GM10847 (cell line): ENCODE results near the gene OR10H5.

Source experiments
- POLR2A ChIP-seq: IDR thresholded peaks from 2 replicates; pipeline ENCODE4 v1.6.1; 2011; ENCODE audit not compliant: insufficient read length; ENCODE audit errors: extremely low read depth

Gene OR10H5

DNA sequence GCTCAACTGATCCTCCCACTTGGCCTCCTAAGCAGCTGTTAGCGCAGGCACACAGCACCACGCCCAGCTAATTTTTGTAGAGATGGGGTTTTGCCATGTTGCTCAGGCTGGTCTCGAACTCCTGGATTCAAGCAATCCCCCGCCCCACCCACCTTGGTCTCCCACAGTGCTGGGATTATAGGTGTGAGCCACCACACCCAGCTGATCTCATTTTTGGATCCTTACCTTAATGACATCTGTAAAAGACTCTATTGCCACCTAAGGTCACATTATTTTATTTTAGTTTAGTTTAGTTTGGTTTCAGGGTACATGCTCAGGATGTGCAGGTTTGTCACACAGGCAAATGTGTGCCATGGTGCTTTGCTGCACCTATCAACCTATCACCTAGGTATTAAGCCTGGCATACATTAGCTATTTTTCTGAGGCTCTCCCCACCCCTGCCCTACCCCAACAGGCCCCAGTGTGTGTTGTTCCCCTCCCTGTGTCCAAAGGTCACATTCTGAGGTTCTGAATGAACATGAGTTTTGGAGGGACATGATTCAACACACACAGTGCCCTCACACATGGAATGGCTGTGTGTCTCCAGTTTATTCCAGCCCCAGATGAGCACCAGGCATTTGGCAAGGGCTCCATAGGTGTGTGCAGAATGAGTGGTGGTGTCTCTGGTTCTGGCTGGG, 1.3 kb downstream of the OR10H5 start:
- TF ChIP-seq POLR2A, result no peak

DNA sequence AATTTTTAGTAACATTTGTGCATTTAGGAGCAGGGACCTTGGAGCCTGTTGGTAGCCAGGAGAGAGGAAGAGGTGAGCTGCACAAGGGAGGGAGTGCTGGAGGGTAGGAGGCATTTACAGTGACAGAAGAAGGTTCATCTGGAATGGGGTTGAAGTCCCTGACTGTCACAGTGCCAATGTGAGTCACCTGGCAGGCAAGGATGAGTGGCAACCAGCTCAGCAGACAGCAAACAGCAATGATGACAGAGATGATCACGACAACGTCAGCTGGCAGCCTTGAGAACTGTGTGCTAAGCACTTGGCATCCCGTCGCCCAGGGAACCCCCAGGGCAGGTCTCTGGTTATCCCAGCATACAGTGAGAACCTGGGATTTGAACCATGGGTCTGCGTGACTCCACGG, 2.6 kb downstream of the OR10H5 start:
- no peak for TF ChIP-seq POLR2A

DNA sequence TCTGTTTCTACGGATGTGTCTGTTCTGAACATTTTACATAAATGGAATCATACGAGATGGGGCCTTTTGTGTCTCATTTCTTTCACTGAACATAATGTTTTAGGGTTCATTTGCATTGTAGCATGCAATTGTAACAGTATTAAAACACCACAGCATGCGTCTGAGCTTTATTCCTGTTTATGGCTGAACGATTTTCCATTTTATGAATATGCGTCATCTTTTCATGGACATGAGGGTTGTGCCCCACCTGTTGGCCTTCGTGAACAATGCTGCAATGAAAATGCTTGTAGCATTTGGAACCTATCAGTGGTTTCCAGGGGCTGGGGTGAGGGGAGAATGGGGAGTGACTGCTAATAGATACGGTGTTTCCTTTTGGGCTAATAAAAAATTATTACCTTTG, 22.9 kb downstream of the OR10H5 start:
- TF ChIP-seq POLR2A, result no peak

DNA sequence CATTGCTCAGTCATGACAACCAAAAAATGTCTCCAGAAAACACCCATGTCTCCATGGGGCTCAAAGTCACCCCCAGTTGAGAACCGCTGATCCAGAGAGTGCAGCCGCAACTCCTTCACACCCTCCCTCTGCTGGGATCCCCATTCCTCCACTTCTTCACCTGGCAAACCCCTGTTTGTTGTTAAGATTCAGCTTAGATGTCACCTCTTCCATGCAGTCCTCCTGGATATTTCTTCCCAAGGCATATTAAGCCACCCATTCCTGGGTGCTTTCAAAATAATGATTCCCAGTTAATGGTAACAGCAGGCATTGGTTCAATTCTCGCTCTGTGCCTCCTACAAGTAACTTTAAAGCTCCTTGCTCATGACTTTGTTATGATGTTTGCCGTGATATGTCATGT, 24.0 kb downstream of the OR10H5 start:
- no peak for TF ChIP-seq POLR2A

DNA sequence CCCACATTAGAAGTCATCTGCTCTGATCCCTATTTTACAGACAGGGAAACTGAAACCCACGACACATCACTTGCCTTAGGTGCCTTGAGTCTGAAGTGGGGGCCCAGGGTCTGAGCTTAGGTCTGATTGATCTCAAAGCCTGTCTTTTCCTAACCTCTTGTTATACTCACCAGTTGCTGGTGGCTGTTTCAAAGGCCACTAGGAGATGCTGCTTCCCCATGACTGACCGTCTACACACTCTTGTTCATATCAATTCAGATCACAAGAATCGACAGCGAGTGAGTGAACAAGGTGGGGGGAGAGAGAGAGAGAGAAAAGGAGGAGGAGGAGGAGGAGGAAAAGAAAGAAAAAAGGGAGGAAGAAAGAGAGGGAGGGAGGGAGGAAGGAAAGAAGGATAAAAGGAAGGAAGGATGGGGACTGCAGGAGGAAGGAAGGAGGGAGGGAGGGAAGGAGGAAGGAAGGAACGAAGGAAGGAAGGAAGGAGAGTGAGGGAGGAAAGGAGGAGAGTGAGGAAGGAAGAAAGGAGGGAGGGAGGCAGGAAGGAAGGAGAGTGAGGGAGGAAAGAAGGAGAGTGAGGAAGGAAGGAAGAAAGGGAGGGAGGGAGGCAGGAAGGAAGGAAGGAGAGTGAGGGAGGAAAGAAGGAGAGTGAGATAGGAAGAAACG, 24.7 kb downstream of the OR10H5 start:
- TF ChIP-seq POLR2A, result no peak

DNA sequence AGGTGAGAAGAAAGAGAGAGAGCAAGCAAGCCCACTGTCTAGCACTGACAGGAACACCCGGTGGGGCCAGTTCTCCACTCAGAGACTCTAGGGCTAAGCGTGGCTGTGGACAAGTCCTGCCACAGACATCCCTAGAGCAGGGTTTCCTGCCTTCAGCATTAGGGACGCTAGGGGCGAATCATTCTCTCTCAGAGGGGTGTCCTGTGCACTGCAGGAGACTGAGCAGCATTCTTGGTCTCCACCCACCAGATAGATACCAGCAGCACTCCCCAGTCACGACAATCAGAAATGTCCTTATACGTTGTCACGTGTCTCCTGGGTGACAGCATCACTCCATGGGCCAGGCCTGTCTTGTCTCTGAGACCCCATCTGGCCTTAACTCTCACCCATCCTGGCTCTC, 26.5 kb downstream of the OR10H5 start:
- TF ChIP-seq POLR2A, result no peak

DNA sequence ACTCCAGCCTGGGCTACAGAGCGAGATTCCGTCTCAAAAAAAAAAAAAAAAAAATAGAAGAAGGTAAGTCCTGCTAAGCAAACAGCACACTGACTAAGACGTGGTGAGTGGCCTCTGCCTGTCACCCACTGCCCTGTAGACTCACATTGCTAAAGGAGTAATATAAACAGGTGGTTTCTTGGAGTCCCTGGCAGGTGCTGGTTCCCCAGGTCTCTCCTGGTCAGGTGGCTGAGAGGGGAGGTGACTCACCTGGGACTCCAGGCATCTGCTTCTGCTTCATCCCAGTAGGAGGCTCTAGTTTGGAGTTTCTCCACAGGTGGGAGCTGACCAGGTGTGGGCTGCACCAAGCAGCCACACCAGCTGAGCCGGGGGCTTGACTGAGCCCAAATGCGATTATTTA, 27.8 kb downstream of the OR10H5 start, which contains the start of gene OR10H1:
Gene OR10H1, minus strand, starts transcription at position 359 of the 400 bp plus-strand sequence. CDS start 7,627 bp downstream, outside the sequence.
- TF ChIP-seq POLR2A, result no peak

DNA sequence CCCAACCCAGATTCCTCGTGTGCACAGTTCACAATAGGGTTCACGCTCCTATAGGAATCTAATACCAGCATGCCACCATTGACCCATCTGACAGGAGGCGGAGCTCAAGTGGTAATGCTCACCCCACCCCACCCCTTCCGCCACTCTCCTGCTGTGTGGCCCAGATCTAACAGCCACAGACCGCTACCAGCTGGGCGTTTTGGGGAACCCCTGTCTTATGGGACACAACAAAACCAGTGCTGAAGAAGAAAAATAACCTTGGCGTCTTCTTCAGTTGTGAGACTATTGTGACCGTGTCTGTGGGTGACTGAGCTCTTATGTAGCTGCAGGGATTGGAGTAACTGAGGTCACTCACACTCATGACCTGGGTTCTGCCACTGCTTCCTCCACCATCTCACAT, 33.2 kb downstream of the OR10H5 start:
- no peak for TF ChIP-seq POLR2A

DNA sequence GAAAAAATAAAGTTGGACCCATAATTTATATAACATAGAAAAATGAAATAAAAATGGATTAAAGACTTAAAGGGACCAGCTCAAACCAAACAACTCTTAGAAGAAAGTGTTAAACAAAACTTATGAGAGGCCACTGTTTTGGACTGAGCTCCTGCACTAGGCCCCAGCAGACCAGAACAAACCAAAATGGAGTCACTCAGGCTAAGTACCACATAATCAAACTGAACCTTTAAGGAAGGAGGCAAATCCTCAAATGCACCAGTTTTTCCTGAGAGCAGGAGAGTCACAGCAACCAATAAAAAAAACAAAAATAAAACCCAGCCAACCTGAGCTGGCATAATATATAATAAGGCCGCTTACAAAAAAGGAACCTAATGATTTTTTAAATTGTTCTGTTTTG, 38.3 kb downstream of the OR10H5 start:
- no peak for TF ChIP-seq POLR2A

DNA sequence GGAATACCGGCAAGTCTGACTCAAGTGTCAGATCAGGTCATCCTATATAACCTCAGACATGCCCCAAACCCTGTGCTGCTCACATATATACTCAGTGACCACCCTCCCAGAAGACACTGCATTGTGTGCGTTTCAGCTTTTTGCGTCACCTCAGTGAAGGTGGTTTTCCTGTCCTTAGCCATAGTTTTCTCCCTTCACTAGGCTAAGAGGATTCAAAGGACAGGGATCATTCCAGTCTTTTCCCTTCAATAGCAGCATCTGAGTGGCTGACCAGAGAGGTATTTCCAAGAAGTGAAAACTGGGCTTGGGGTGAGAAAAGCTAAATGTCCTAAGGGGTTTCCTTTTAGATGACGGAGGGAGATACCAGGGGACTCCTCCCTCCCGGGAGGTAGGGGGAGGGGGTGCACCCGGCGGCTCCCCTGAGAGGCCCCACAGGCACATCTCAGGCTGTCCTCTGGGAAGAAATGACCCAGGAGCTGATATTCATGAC, 40.7 kb downstream of the OR10H5 start:
- TF ChIP-seq POLR2A, result no peak

DNA sequence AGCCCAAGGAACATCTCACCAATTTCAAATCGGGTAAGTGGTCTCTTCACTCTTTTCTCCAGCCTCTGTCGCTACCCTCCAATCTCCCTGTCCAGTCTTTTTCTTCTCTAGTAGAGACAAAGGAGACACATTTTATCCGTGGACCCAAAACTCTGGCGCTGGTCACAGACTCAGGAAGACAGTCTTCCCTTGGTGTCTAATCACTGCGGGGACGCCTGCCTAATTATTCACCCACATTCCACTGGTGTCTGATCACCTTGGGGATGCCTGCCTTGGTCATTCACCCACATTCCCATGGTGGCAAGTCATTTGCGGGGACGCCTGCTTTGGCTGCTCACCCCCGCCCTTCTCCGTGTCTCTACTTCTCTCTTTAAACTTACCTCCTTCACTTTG, 41.8 kb downstream of the OR10H5 start:
- TF ChIP-seq POLR2A, result no peak

DNA sequence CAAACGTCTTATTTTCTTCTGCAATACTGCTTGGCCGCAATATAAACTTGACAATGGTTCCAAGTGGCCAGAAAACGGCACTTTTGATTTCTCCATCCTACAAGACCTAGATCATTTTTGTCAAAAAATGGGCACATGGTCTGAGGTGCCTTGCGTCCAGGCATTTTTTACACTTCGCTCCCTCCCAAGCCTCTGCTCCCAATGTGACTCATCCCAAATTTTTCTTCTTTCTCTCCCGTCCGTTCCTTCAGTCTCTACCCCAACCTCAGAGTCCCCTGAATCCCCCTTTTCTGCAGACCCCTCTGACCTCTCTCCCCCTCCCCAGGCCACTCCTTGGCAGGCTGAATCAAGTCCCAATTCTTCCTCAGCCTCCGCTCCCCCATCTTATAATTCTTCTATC, 42.3 kb downstream of the OR10H5 start:
- TF ChIP-seq POLR2A, result no peak

DNA sequence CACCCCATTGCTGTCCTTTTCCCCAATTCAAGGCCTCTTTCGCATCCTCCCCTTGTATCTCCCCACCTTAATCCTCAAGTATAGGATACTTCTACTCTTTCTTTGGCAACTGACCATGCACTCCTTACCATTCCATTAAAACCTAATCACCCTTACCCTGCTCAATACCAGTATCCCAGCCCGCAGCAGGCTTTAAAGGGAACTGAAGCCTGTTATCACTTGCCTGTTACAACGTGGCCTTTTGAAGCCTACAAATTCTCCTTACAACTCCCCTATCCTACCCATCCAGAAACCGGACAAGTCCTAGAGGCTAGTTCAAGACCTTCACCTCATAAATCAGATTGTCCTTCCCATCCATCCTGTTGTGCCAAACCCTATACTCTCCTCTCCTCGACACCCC, 44.2 kb downstream of the OR10H5 start:
- TF ChIP-seq POLR2A, result no peak

DNA sequence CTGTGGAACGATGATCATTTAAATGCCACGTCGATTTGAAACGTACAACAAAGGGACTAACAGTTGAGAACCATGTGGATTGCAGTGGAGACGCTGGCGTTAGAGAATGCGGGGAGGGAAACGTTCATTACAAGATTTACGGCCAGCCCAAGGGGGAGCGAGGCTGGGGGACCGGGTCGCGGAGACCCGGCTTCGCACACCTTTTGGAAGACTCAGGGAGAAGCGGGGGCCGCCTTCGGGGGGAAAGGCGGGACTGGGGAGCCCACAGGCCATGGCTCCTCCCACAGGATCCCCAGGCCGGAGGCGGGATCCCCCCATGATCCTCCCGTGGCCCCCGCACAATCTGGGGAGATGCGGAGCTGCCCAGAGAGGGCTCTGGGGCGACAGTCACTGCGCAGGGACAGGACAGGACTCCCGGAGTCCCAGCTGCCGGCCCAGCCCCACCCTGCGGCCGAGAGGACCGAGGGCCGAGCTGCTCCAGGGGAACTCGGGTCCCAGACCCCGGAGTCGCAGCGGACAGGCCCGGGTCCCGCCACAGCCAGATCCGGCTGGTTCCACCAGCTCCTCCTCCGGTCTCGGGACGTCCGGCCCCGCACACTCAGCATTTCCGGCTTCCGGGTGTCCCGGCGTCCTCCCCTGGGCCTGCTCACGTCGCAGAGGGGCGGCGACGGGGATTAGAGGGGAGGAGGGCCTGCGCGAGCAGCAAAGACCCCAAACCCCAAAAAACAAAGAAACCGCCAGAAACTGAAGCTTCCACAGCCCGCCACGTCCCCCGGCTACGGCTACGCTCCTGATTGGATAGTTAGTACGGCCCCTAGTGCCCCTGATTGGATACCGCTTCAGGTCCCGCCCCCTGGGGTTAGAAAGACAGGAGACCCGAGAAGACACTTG, 49.1 kb downstream of the OR10H5 start:
- peak; percentile 73 for TF ChIP-seq POLR2A

DNA sequence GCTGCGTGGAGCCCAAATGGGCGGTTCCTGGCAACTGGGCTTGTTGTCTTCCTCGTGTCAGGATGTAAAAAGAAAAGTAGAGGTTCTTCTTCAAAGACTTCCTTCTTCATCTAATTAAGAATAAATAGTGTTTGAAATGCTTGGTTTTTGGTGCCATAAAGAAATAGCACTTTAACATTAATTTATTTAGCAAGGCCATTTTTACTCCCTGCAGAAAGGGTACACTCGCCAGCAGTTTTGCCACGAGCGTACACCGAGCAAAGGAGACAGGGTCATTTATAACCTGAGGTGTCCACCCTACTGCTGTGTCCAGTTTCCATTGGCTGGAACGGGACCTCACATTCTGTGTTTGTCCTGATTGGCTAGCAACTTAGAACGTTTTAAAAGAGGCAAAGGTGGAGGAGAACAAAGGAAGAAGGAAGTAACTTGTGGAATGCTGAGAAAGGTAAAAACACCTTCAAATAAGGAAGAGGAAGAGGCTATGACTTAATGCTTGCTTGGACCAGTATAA, 49.8 kb downstream of the OR10H5 start:
- TF ChIP-seq POLR2A, result no peak
